GM19193 (cell line): Measurements from ENCODE around the gene HTR3A.

Source experiments
- POLR2A ChIP-seq: IDR thresholded peaks from 4 replicates; pipeline ENCODE4 v1.6.1; 2011; ENCODE audit not compliant: insufficient read depth, insufficient read length; ENCODE audit errors: extremely low read depth

HTR3A gene

DNA sequence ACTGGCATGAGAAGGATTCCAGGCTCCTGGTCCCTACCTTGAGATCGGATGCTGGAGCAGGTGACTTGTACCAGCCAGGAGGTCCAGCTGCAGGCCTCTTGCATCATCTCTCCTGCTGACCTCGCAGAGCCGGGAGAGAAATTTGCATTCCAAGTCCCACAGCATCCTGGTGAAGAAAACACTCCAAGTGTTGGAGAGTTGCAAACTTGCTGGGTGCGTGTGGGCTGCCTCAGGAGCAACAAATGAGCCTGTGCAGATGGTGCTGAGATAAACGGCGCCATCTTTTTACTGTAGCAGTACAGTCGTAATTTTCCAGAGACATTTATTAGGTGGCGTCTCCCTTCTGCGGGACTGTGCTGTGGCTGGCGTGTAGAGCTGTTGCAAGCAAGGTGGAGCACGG is 52.5 kb downstream of the HTR3A start:
- no peak for TF ChIP-seq POLR2A

DNA sequence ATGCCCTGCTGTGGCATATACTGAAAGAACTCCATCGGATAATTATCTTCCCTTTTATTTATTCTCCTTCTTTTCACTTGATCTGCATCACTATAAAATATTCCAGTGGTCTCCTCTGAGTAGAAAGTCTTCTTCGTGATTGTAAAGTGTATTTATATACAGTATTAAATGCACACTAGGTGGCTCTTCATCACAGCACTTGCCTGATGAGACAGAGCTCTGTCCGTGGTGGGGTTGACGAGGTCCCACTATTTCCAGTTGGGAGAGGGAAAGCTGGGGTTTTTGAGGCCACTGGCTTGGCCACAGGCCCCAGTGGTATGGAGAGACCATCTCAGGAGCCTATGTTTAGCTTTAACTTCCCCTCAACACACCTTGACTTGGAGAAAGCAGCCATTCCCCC is 53.0 kb downstream of the HTR3A start:
- no peak for TF ChIP-seq POLR2A

DNA sequence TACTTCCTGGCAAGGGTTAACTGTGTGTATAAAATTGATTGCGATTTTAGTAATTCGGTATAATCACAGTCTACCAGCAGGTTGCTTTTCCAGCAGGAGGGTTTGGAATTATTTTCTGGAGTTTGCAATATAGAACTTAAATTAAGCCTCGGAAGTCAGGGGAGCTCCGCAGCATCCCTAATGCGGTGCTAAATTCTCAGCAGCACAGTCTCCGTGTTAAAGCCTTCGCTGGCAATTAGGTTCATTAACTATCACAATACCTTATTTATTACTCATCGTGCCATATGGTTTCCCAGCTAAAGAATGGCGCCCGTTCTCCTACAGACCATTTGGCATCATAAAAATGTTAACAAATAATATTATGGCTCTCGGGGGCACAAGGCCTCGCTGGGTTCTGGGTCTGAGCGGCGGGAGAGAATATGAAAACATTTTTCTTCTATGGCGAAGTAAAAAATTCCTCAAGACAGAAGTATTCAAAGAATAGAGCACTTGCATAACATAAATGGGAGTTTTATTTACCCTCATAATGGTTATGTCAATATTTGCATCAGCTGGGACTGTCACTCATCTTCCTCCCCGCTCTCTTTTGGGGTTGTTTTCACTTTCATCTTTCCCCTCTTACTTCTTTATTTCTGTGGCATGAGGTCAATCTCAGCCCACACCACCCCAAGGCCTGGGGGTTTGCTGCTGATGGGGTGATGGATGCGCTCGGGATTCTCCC is 56.5 kb downstream of the HTR3A start:
- TF ChIP-seq POLR2A: no peak

DNA sequence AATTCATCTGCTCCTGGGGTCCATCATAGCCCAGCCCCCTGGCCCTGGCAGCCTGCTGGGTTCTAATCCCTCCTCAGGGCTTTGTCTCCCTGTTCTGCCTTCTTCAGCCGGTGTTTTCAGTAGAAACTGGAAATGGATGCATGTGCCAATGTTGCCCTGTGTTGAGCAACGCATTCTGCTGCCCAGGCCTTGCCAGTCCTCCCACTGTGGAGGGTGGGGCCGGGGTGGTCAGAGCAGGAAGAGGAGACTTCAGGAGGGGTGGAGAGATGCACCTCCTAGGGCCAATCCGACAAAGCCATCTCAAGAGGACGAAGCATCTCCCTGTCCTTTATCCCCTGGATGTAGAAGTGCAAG is 57.0 kb downstream of the HTR3A start:
- no peak for TF ChIP-seq POLR2A

DNA sequence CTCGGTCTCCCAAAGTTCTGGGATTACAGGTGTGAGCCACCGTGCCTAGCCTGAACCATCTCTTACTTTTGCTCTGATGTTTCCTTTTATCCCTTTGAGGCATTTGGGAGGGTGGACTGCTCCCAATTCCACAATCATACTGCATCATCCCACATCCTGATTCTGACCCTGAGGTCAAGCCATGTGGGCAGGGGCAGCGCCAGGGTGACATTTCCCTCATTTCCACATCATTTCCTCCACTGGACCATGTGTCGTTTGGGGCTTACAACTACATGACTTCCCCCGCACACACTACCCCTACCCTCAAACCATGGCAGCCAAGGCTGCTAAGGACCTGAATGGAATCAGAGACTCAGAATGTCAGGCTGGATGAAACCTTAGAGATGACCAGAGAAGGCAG is 58.2 kb downstream of the HTR3A start:
- no peak for TF ChIP-seq POLR2A

DNA sequence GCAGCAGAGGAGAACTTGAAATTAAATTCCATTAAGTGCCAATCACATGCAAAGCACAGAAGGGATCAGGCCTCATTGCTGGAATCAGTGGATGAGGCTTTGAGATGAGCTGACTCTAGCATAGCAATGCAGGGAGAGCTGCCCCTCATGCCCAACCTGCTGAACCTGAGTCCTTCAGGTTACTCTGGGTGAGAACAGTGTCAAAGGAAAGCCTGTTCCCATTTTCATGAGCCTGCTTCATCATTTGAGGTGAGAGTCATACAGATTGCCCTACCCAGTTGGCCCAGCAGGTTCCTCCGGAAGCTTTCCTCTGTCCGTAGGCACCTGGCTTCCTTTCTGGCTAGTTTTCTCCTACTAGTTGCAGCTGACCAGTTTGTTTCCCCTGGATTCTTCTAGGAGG is 58.7 kb downstream of the HTR3A start:
- no peak for TF ChIP-seq POLR2A

DNA sequence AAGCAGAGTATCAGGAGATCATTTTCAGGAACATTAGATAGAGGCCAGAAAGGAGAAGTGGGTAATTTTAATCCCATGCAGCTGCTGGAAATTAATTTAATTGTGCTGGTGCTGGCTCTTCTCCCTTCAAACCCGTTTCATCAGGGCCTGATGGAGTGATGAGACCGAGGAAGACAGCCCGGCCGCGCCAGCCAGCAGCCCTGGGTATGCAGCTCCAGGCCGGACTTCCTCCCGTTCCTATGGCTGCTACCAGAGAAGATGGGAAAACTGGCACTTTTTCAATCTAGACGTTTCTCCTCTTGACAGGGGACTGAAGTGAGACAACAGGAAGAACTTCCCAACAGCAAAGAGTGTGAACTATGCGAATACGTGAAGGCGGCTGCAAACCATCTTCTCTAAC is 60.0 kb downstream of the HTR3A start:
- no peak for TF ChIP-seq POLR2A

DNA sequence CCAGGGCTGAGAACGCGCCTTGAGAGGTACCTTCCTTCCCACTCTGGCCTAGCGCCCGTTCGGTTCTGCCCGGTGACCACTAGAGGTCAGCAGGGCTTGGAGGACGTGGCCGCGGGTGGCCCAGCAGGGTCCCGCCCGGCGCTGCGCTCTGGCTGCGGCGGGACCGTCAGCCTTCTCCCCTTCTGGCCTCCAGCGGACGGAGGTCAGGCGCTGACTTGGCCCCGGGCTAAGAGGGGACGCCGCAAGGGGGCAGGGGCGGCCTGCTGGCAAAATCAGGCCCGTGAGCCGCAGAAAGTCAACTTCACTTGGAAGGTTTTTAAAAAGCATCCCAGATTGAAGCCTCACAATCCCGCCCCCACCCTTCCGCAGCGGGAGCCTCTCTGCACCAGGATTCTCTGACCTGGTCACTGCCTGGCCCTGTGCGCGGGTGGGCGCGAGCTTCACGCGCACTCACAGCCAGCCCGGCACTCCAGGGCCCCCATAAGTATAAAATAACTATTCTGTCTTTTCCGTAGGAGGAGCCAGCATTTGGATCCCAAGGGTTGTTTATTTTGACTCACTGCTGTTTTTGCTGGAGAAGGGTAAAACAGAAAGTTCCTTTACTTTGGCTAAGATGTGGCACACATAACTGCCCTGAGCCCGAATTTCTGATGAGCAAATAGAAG is 61.4 kb downstream of the HTR3A start:
- TF ChIP-seq POLR2A: no peak

DNA sequence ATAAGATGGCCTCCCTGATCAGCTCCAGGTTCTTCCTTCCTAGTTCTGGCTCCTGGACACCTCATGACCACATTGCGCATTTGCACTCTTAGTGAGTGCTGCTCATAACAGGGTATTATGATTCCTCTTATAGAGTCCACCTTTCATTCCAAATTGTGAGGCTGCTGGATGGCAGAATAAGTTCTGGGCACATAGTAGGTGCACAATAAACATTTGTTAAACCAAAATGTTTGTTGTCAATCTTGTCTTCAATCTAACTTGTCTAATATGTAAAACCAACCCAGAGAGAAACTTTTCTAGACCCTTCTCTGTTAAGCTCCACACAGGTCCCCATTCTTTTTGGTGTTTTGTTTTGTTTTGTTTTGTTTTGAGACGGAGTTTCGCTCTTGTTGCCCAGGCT is 62.0 kb downstream of the HTR3A start:
- no peak for TF ChIP-seq POLR2A

DNA sequence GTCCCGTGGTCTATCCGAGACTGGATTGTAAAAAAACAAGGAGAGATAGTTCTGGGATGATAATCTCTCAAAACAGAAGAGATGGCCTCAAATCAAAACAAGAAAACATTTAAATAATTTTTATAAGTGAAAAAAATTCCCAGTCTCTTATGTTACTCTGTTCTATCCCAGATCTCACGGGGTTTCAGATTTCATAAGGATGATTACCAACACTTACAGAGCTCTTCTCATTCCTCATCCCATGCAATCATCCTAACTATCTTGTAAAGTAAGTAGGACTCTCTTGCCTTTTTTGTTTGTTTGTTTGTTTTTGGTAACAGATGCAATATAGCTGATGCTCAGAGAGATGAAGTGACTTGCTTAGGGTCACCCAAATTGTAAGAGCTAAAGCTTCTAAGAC is 64.6 kb downstream of the HTR3A start:
- no peak for TF ChIP-seq POLR2A
